A204.1 (cell line): Measurements from ENCODE around the gene EPHB3.

ENCODE experiments used
- FAIRE-seq: peaks from 2 replicates; lab custom pipeline; 2012; peaks lifted over from hg19 to GRCh38; lab: Jason Lieb, UNC

Gene EPHB3

GRCh38 chr3:184561061-184561912 lies at the start of gene EPHB3:
Gene EPHB3, plus strand, starts transcription at chr3:184561785. Its CDS starts 451 bp downstream, at chr3:184562236.
- FAIRE-seq, result peak; percentile 98

DNA sequence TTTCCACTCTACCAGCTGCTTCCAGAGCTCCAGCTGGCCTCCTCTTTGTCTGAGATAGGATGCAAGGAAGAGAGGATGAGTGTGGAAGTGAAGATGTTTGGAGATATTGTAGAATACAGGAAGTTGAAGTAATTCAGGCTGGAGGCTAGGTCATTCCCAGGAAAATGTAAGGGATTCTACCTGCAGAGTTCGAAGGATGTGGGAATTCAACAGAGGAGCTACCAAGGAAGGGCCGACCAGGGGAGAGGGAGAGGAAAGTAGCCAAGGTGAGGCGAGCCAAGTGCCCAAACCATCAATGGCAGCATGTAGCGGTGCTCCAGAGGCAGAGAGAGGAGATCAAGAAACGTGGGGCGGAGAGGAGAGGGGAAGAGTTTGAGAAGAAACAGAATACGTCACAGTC lies 49.0 kb upstream of the EPHB3 start:
- no peak for FAIRE-seq

GRCh38 chr3:184513276-184514170 lies 48.1 kb upstream of the EPHB3 start:
- FAIRE-seq, result no peak

DNA sequence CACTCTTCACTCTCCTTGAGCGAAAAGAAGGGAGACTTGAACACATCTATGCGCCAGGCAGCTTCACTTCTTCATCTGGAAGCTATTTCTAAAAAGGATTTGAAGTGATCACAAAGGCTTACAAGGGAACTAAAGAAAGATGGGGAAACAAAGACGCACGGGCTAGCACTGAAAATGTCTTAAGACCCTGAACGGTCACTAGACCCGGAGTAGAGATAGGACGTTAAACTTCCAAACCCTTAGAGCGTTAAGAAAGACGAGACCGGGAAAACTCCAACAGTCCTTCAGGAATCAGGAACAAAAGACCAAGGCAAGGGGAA lies 47.5 kb upstream of the EPHB3 start:
- FAIRE-seq, result no peak

DNA sequence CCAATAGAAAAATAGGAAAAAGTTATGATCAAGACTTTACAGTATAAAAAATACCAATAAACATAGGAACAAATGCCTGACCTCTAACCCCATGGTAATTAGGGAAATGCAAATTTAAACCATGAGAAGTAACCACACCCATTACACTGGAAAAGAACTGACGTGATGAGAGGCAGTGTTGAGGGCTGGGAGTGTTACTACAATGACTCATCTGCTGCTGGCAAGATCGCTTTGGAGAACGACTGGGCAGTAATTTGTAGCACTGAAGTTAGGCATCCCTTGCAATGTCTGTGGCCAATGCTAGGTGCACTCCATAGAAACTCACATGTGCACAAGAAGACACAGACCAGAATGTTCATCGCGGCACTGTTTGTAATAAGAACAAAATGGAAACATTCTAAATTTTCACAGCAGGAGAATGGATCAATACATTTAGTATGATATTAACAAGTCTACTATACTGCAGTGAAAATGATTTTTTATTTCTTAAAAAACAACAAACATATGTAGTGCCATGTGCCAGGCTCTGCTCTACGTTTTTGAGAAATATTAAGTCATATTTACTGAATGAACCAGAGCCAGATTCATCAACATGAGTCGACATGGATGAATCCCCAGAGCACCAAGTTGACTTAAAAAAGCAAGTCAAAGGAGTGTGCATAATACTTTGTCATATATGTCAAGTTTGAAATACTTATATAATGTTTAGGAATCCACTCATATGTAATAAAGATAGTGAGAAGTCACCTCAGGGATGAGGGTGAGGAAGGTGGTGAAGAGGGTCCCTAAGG lies 37.6 kb upstream of the EPHB3 start:
- no peak for FAIRE-seq

DNA sequence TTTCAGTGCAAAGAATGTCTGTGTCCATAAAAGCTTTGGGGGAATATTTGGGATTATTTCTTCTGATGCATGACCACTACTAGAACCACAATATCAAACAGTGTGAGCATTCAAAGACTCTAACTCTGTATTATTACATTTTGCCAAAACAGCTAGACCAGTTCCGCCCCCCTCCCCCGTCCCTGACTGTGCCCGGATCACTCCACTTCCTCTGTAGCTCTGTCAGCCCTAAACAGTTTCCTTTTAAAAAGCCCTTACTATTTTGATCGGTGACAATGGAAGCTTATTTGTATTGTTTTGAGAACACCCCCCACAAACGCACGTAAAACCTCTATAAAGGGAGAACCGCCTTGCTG lies 36.6 kb upstream of the EPHB3 start:
- FAIRE-seq, result no peak

DNA sequence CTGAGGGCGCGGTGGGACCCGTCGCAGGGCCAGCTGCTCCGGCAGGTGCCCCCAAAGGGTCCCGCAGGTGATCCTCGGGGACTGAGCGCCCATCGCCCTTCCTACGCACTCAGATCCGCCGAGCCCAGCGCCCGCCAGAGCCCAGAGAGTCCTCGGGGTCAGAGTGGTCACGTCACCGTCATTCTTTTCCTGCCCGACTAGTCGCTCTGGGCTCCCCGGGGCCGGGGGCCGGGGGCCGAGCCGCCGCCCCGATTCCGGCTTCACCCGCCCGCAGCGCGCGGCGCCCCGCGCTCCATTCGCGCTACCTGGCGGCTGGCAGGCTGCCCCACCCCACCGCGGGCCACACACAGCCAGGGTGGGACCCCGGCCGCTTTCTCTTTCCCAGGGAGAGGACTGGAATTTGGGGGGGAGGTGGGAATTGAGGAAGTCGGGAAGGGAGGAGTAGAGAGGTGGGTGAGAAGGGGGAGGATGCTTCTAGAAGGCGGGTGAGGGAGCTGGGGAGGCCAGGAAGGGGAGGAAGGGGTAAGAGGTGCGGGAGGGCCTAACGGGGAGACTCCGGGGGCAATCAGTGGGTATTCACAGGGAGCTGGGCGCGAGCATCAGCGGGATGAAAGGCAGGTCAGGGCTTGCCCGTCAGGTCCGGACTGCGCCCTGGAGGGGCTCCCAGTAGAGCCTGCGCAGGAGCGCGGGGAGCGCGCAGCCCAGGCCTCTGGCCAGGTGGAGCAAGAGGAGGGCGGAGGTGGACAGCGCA lies 36.1 kb upstream of the EPHB3 start:
- no peak for FAIRE-seq

DNA sequence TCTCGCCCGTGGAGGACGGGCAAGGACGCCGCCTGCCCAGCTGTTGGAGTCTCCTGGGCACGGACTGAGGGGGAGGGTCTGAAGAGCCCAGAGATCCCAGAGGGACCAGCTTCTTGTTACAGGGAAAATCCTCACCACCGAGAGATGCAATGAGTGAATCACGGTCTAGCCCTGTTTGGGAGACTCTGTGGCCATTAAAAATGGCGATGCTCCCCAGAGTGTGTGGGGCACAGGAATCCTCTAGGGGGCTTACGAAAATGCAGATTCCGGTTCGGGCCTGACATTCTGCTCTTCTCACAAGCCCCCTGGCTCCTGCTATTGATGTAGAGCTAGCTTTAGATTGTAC lies 35.5 kb upstream of the EPHB3 start:
- no peak for FAIRE-seq

DNA sequence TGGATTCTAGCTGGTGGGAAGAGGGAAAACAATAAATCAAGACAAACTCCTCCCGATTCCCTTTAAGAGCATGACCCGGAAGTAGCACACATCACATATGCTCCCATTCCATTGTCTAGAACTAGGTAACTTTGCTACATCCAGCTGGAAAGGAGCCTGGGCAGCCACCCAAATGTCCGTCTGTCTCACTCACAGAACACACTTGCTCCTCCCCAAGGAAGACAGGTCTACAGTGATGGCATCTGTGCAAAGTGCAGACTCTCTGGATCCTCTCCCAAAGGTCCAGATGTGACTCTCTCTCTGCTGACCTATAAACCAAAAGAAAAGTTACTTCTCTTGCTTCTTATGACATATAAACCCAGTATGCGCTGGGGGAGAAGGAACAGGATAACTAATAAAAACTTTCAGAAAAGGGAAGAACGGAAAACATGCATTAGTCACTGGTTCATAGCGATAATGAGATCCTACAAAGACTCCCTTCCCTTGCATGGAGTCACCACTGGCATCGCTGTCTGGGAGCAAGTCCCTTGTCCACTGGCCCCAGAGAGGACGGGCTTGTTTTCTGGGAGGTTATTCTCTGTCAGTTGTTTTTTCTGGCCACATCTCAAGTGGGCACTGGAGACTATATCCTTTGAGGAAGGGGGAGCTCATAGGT lies 29.8 kb upstream of the EPHB3 start:
- FAIRE-seq, result no peak

DNA sequence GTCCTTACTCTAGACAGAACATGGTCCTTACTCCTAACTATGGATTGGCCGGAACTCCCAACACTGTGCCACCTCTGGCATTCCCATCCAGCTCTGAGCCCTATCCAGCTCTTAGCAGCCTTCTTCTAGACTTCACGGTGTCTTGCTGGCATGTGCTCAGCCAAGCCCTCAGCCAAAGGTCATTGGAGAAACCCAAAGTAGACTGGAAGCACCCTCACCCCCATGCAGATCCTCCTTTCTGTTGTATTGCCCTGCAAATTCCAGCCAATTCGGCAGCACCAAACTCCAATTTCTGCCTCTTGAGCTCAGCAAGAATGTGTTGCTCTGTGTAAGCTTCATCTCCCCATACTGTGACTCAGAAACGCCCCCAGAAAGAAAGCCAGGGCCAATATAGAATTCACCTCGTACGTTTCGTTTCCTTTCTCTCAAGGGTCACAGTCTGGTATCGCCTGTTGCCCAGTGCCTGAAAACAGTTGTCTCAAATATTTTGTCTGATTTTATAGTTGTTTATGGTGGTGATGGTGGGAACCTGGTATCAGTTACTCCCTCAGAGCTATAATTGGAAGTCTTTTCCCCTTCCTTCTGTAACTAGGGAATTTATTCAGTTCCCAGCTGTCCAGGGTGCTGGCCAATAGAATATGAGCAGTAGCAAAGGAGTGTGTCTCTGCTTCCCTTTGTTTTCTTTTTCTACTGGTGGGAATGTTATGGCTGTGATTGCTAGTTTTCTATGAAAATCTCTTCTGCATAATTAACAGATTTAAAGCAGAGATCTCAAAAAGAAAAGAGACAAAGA lies 28.4 kb upstream of the EPHB3 start:
- no peak for FAIRE-seq

DNA sequence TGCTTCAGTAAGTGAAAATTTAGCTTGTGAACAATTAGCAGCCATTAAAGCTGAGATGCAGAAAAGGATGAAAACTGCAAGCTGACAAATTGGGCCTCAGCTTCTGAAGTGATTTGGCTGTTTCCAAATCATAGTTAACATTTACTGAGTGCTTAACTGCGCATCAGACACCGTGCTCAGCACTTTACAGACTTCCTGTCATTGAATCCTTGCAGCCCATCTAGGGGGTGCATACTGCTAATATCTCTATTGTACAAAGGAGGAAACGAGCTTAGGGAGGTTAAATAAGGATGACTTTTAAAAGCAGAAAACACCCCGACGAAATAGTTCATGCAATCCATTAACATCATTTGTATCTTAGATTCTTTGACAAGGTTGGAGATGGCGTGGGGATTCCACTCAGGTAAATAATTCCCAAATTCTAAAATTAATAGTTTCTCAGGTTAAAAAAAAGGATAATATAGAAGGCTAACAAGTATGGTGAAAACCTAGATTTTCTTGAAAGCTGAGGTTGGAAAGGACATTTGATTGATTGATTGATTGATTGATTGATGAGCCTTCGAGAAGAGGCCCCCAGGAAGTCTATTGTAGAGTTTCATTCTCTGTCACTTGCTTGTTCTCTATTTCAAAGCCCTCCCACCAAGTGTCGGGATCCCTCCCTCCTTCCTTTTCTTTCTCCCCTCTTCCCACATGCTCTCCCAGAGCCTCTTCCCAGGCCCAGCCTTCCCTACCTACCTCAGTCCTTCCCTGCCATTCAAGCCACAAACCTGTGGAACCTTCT lies 23.5 kb upstream of the EPHB3 start:
- no peak for FAIRE-seq

DNA sequence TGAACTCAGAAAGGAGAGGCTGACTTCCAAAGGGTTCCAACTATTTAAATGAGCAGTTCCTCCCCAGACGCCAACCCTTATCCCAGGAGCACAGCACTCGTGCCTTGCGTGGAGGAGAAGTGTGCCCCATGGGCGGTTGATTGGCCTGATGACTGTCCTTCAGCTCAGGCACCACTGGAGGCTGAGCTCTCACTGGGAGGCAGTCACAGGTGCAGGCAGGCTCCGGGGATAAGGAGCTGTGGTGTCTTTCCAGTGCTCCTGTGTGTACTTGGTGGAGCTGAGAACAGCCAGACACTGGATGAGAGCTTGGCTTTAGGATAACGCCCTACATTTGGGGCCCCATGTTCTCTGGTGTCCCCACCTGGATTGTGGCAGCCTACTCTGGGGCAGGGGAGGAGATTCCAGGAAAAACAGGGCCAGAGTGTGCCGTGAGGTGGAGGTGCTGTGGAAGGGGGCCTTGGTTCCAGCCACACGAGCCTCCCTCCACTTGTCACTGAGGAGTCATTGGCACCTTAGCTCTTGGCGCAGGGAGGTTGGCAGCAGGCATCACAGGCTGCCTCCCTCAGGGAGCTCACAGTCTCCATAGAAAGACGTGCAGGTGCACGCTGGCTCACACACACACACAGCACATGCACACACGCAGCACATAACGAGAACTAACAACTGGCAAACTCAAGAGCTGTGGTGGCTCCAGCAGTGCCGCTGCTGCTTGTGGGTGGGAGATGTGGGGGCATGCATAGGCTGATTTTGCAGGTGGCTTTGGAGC lies 22.7 kb upstream of the EPHB3 start:
- no peak for FAIRE-seq

DNA sequence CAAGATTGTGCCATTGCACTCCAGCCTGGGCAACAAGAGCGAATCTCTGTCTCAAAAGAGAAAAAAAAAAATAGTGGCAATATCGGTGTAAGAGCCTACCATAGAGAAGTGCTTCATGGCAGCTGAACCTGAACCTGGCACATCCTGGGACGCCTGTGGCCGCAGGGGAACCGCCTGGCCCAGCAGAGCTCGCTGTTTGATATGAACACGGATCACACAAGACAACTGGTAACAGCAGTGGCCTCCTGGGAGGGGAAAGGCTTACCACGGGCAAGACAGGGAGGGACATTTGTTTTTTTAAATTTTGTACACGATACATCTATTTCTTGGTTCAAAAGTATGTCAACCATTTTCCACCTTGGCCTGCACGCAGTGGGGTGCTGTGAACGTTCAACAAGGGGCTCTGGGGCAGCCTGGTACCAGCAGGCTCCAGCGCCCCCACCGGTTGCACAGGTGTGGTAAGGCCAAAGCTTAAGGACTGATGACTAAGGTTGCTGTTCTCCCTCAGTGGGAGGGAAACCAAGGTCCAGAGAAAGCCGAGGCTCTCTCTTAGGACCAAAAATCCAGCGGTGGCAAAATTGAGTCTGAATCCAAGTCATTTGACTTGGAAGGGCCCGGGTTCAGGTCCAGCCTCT lies 21.7 kb upstream of the EPHB3 start:
- no peak for FAIRE-seq

GRCh38 chr3:184540777-184541681 lies 20.6 kb upstream of the EPHB3 start:
- no peak for FAIRE-seq

GRCh38 chr3:184541886-184542562 lies 19.6 kb upstream of the EPHB3 start:
- FAIRE-seq, result no peak

DNA sequence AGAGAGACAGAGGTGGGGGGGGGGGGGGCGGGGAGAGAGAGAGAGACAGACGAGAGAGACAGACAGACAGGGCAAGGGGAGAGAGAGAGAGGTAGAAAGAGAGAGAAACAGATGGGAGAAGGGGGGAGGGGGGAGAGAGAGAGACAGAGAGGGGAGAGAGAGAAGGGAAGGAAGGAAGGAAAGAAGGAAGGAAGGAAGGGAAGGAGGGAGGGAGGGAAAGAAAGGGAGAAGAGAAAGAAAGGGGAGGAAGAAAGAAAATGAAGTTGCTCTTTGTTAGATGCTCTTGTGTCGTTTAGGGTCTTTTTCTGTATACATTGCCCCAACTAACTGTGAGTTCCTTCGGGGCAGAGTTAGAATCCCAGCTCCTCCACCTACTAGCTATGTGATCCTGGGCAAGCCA lies 19.0 kb upstream of the EPHB3 start:
- FAIRE-seq, result no peak

DNA sequence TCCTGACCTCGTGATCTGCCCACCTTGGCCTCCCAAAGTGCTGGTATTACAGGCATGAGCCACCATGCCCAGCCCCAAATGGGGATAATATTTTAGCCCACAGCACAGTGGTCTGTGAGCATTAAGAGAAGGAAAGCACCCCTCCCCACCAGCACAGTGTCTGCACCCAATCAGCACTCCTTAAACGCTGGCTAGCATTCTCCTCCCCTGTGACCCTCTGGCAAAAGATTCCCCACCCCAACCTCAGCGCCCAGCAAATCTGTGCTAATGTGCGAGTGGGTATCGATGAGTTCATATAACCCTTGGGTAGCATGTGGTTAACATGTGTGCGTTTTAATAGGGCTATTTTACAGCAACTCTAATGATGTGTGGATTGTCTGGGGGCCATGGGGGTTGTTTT lies 18.3 kb upstream of the EPHB3 start:
- FAIRE-seq, result no peak
